ENCODE data around the gene CDH9. TPM values are rescaled to one million over a fixed set of nuclear protein-coding genes. Genes with fewer than 3 reads are reported as not detected.

CDH9 gene
- total and polyA plus RNA-seq, 2 experiments from 2014 or later: not detected

- Histone ChIP-seq H3K79me2 (ENCODE audit: insufficient read depth) (no peaks in the 10 kb centered on the region), H4K20me1 (ENCODE audit: insufficient read depth) (no peaks in the 10 kb centered on the region), H3K4me2 (ENCODE audit: unreplicated experiment) (no peak overlapping the region), H3K27me3 (replicated peaks; ENCODE audit: insufficient read depth) (no peaks in the 10 kb centered on the region), H3K36me3 (ENCODE audit: low read depth) (no peaks in the 10 kb centered on the region), H3K9me3 (ENCODE audit: low read depth) (no peaks in the 10 kb centered on the region), H3K4me1 (ENCODE audit: insufficient read depth) (no peaks in the 10 kb centered on the region), H2AFZ (no peak overlapping the region), H3F3A (ENCODE audit: insufficient read depth) (no peaks in the 10 kb centered on the region), H3K4me3 (no peak overlapping the region), H3K27ac (no peak overlapping the region), H3K9me2 (ENCODE audit: insufficient read depth) (no peaks in the 10 kb centered on the region), H3K9ac (no peak overlapping the region)
- DNase-seq: no peak
- in situ Hi-C loops (cut with MboI): no loop called here
- TF ChIP-seq EZH2phosphoT487 (IDR thresholded peaks at IDR 0.05; ENCODE audit: insufficient read depth, low read depth) (no peak), EZH2 (IDR thresholded peaks at IDR 0.05; ENCODE audit: insufficient read depth, poor library complexity, severe bottlenecking) (no peak)
These were observed 92.5 kb downstream of the CDH9 start for GRCh38 chr5:26945901-26946300.

- Histone ChIP-seq H3K4me2 (ENCODE audit: unreplicated experiment) (no peak overlapping the region), H3K36me3 (ENCODE audit: low read depth) (no peaks in the 10 kb centered on the region), H3K4me1 (ENCODE audit: insufficient read depth) (no peaks in the 10 kb centered on the region), H2AFZ (no peak overlapping the region), H3K27me3 (replicated peaks; ENCODE audit: insufficient read depth) (no peaks in the 10 kb centered on the region), H3K9ac (no peak overlapping the region), H4K20me1 (ENCODE audit: insufficient read depth) (no peaks in the 10 kb centered on the region), H3K79me2 (ENCODE audit: insufficient read depth) (no peaks in the 10 kb centered on the region), H3K9me3 (ENCODE audit: low read depth) (no peaks in the 10 kb centered on the region), H3K4me3 (no peak overlapping the region), H3F3A (ENCODE audit: insufficient read depth) (no peaks in the 10 kb centered on the region), H3K27ac (no peak overlapping the region), H3K9me2 (ENCODE audit: insufficient read depth) (no peaks in the 10 kb centered on the region)
- DNase-seq: no peak
- TF ChIP-seq EZH2phosphoT487 (IDR thresholded peaks at IDR 0.05; ENCODE audit: insufficient read depth, low read depth) (no peak), EZH2 (IDR thresholded peaks at IDR 0.05; ENCODE audit: insufficient read depth, poor library complexity, severe bottlenecking) (no peak)
- in situ Hi-C loops (cut with MboI): no loop called here
- WGBS, 2 experiments (ENCODE audit: low coverage in 1 of 2, low lambda C conversion rate in 2 of 2, missing lambda C conversion rate in 2 of 2): 2 to 11% methylated on average over 2 of the region's 2 CpGs
These were observed 95.9 kb downstream of the CDH9 start for GRCh38 chr5:26942481-26942880.

- no peak overlapping the region for H2AFZ ChIP-seq
- no peaks in the 10 kb centered on the region for H3K4me1 ChIP-seq (ENCODE audit: insufficient read depth)
- no peaks in the 10 kb centered on the region for H3F3A ChIP-seq (ENCODE audit: insufficient read depth)
- H3K4me2 ChIP-seq (ENCODE audit: unreplicated experiment): no peak overlapping the region
- no peaks in the 10 kb centered on the region for H3K9me2 ChIP-seq (ENCODE audit: insufficient read depth)
- DNase-seq: no peak
- no peaks in the 10 kb centered on the region for H3K36me3 ChIP-seq (ENCODE audit: low read depth)
- H4K20me1 ChIP-seq (ENCODE audit: insufficient read depth): no peaks in the 10 kb centered on the region
- in situ Hi-C loops (cut with MboI): no loop called here
- H3K9ac ChIP-seq: no peak overlapping the region
- no peaks in the 10 kb centered on the region for H3K9me3 ChIP-seq (ENCODE audit: low read depth)
- H3K27me3 ChIP-seq (replicated peaks; ENCODE audit: insufficient read depth): no peaks in the 10 kb centered on the region
- no peak overlapping the region for H3K27ac ChIP-seq
- TF ChIP-seq EZH2phosphoT487 (IDR thresholded peaks at IDR 0.05; ENCODE audit: insufficient read depth, low read depth) (no peak), EZH2 (IDR thresholded peaks at IDR 0.05; ENCODE audit: insufficient read depth, poor library complexity, severe bottlenecking) (no peak)
- no peaks in the 10 kb centered on the region for H3K79me2 ChIP-seq (ENCODE audit: insufficient read depth)
- H3K4me3 ChIP-seq: no peak overlapping the region
- 0% methylated on average over 1 of the region's 1 CpG for WGBS, 2 experiments (ENCODE audit: low coverage in 1 of 2, low lambda C conversion rate in 2 of 2, missing lambda C conversion rate in 2 of 2)
These were observed 97.4 kb downstream of the CDH9 start for GRCh38 chr5:26940994-26941393.

GRCh38 chr5:26932238-26932637 lies 106.1 kb downstream of the CDH9 start:
- no peak overlapping the region for H3K4me3 ChIP-seq
- in situ Hi-C loops (cut with MboI): no loop called here
- H3K27ac ChIP-seq: no peak overlapping the region
- 10 to 21% methylated on average over 2 of the region's 2 CpGs for WGBS, 2 experiments (ENCODE audit: low coverage in 1 of 2, low lambda C conversion rate in 2 of 2, missing lambda C conversion rate in 2 of 2)
- no peaks in the 10 kb centered on the region for H3F3A ChIP-seq (ENCODE audit: insufficient read depth)
- no peaks in the 10 kb centered on the region for H3K79me2 ChIP-seq (ENCODE audit: insufficient read depth)
- no peaks in the 10 kb centered on the region for H3K27me3 ChIP-seq (replicated peaks; ENCODE audit: insufficient read depth)
- H3K9ac ChIP-seq: no peak overlapping the region
- TF ChIP-seq EZH2 (IDR thresholded peaks at IDR 0.05; ENCODE audit: insufficient read depth, poor library complexity, severe bottlenecking): no peak
- TF ChIP-seq EZH2phosphoT487 (IDR thresholded peaks at IDR 0.05; ENCODE audit: insufficient read depth, low read depth): no peak
- H3K36me3 ChIP-seq (ENCODE audit: low read depth): no peaks in the 10 kb centered on the region
- H3K9me2 ChIP-seq (ENCODE audit: insufficient read depth): no peaks in the 10 kb centered on the region
- no peaks in the 10 kb centered on the region for H3K4me1 ChIP-seq (ENCODE audit: insufficient read depth)
- no peak overlapping the region for H2AFZ ChIP-seq
- H4K20me1 ChIP-seq (ENCODE audit: insufficient read depth): no peaks in the 10 kb centered on the region
- H3K4me2 ChIP-seq (ENCODE audit: unreplicated experiment): no peak overlapping the region
- no peaks in the 10 kb centered on the region for H3K9me3 ChIP-seq (ENCODE audit: low read depth)
- DNase-seq: no peak

DNA sequence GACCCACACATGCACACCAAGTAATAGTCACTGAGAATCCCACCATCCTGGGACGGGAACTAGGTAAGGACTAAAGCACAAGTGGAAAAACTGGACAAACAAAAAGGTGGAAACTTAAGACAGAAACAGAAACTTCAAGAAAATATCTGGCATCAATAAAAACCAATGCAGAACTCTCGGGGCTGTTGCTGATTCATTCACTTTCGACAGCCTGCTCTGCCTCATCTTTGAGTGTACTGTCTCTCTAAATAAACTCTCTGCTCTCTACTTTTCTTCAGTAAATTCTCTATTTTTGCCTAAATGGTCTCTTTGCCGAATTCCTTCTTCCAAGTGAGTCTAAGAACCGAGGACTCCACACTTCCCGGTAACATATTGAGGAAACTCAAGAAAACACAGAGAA lies 116.9 kb downstream of the CDH9 start:
- Histone ChIP-seq H3K27ac (no peak overlapping the region), H4K20me1 (ENCODE audit: insufficient read depth) (no peaks in the 10 kb centered on the region), H3K9me2 (ENCODE audit: insufficient read depth) (no peaks in the 10 kb centered on the region), H3K9ac (no peak overlapping the region), H3K27me3 (replicated peaks; ENCODE audit: insufficient read depth) (no peaks in the 10 kb centered on the region), H2AFZ (no peak overlapping the region), H3K4me1 (ENCODE audit: insufficient read depth) (no peaks in the 10 kb centered on the region), H3K4me2 (ENCODE audit: unreplicated experiment) (no peak overlapping the region), H3K79me2 (ENCODE audit: insufficient read depth) (no peaks in the 10 kb centered on the region), H3F3A (ENCODE audit: insufficient read depth) (no peaks in the 10 kb centered on the region), H3K36me3 (ENCODE audit: low read depth) (no peaks in the 10 kb centered on the region), H3K4me3 (no peak overlapping the region), H3K9me3 (ENCODE audit: low read depth) (no peaks in the 10 kb centered on the region)
- TF ChIP-seq EZH2 (IDR thresholded peaks at IDR 0.05; ENCODE audit: insufficient read depth, poor library complexity, severe bottlenecking) (no peak), EZH2phosphoT487 (IDR thresholded peaks at IDR 0.05; ENCODE audit: insufficient read depth, low read depth) (no peak)
- in situ Hi-C loops (cut with MboI): no loop called here
- no peak for DNase-seq
- 19 to 23% methylated on average over 6 of the region's 6 CpGs for WGBS, 2 experiments (ENCODE audit: low coverage in 1 of 2, low lambda C conversion rate in 2 of 2, missing lambda C conversion rate in 2 of 2)

Measured in GM23248 (cell line).